ENCODE measurements around the gene PKNOX1. TPM values are rescaled to one million over a fixed set of nuclear protein-coding genes. Genes with fewer than 3 reads are reported as not detected.
A peak's percentile ranks its signal among the peaks of the same experiment; 100 is the strongest.
"Not testable (repeated sequence)": the region's sequence is repeated elsewhere in the genome, so short reads cannot be mapped to it uniquely, and the experiment has no call there.

Gene PKNOX1
- total RNA-seq = 19.2 TPM
- polyA plus RNA-seq = 16.0 TPM

- Histone ChIP-seq H3K4me3 (ENCODE audit: low read depth, low read length) (peak within 1 kb of the TSS; percentile 95), H3K4me1 (ENCODE audit: insufficient read depth) (no peaks in the 10 kb centered on the region), H3K36me3 (ENCODE audit: insufficient read depth) (no peaks in the 10 kb centered on the region), H3K27ac (ENCODE audit: low read depth) (peak within 1 kb of the TSS; percentile 95)
- DNase-seq (ENCODE audit: extremely low spot score) = peak; percentile 91
- under 1% methylated on average over 106 of the region's 106 CpGs for WGBS
These were observed at the start of gene PKNOX1 for GRCh38 chr21:42973991-42974831. PKNOX1 (plus strand) TSS chr21:42974562; CDS start chr21:43004382, 29,820 bp downstream.

- H3K4me1 ChIP-seq (ENCODE audit: insufficient read depth) = no peaks in the 10 kb centered on the region
- H3K27ac ChIP-seq (ENCODE audit: low read depth) = no peak within 1 kb of the TSS
- 85% methylated on average over 29 of the region's 29 CpGs for WGBS
- no peaks in the 10 kb centered on the region for H3K36me3 ChIP-seq (ENCODE audit: insufficient read depth)
- H3K4me3 ChIP-seq (ENCODE audit: low read depth, low read length) = no peak within 1 kb of the TSS
- DNase-seq (ENCODE audit: extremely low spot score) = no peak
These were observed 49.0 kb upstream of the PKNOX1 start, which contains the start of gene ERVH48-1 for GRCh38 chr21:42925114-42925926. ERVH48-1 (minus strand) TSS chr21:42925630; CDS start chr21:42919006, 6,624 bp downstream.

- not testable (repeated sequence) for H3K27ac ChIP-seq (ENCODE audit: low read depth); H3K4me3 ChIP-seq (ENCODE audit: low read depth, low read length); H3K4me1 ChIP-seq (ENCODE audit: insufficient read depth); DNase-seq (ENCODE audit: extremely low spot score); H3K36me3 ChIP-seq (ENCODE audit: insufficient read depth)
- WGBS = 94% methylated on average over 23 of the region's 23 CpGs
These were observed 46.7 kb upstream of the PKNOX1 start for GRCh38 chr21:42927474-42928200.

- H3K4me3 ChIP-seq (ENCODE audit: low read depth, low read length) = no peak overlapping the region
- no peaks in the 10 kb centered on the region for H3K36me3 ChIP-seq (ENCODE audit: insufficient read depth)
- no peaks in the 10 kb centered on the region for H3K4me1 ChIP-seq (ENCODE audit: insufficient read depth)
- DNase-seq (ENCODE audit: extremely low spot score) = no peak
- H3K27ac ChIP-seq (ENCODE audit: low read depth) = no peak overlapping the region
- WGBS = 79% methylated on average over 3 of the region's 3 CpGs
These were observed 44.4 kb upstream of the PKNOX1 start for GRCh38 chr21:42929969-42930368.

GRCh38 chr21:42931560-42932235, 42.7 kb upstream of the PKNOX1 start:
- WGBS = 86% methylated on average over 13 of the region's 13 CpGs
- H3K36me3 ChIP-seq (ENCODE audit: insufficient read depth) = no peaks in the 10 kb centered on the region
- no peaks in the 10 kb centered on the region for H3K4me1 ChIP-seq (ENCODE audit: insufficient read depth)
- no peak overlapping the region for H3K27ac ChIP-seq (ENCODE audit: low read depth)
- no peak overlapping the region for H3K4me3 ChIP-seq (ENCODE audit: low read depth, low read length)
- DNase-seq (ENCODE audit: extremely low spot score) = no peak

GRCh38 chr21:42932378-42933136, 41.8 kb upstream of the PKNOX1 start:
- DNase-seq (ENCODE audit: extremely low spot score); H3K4me1 ChIP-seq (ENCODE audit: insufficient read depth); H3K27ac ChIP-seq (ENCODE audit: low read depth); H3K36me3 ChIP-seq (ENCODE audit: insufficient read depth); H3K4me3 ChIP-seq (ENCODE audit: low read depth, low read length): not testable (repeated sequence)
- WGBS = 86% methylated on average over 16 of the region's 16 CpGs

GRCh38 chr21:42933137-42933970, 41.0 kb upstream of the PKNOX1 start:
- 63% methylated on average over 8 of the region's 9 CpGs for WGBS
- H3K4me3 ChIP-seq (ENCODE audit: low read depth, low read length); H3K4me1 ChIP-seq (ENCODE audit: insufficient read depth); DNase-seq (ENCODE audit: extremely low spot score); H3K36me3 ChIP-seq (ENCODE audit: insufficient read depth); H3K27ac ChIP-seq (ENCODE audit: low read depth): not testable (repeated sequence)

GRCh38 chr21:42933973-42934372, 40.4 kb upstream of the PKNOX1 start:
- not testable (repeated sequence) for DNase-seq (ENCODE audit: extremely low spot score); H3K4me1 ChIP-seq (ENCODE audit: insufficient read depth)
- WGBS = 92% methylated on average over 12 of the region's 12 CpGs

GRCh38 chr21:42936360-42936759, 38.0 kb upstream of the PKNOX1 start:
- H3K36me3 ChIP-seq (ENCODE audit: insufficient read depth); H3K27ac ChIP-seq (ENCODE audit: low read depth); DNase-seq (ENCODE audit: extremely low spot score); H3K4me3 ChIP-seq (ENCODE audit: low read depth, low read length); H3K4me1 ChIP-seq (ENCODE audit: insufficient read depth): not testable (repeated sequence)
- 88% methylated on average over 2 of the region's 5 CpGs for WGBS

More at GRCh38 chr21:42933973-42934372, 40.4 kb upstream of the PKNOX1 start:
- H3K36me3 ChIP-seq (ENCODE audit: insufficient read depth); H3K27ac ChIP-seq (ENCODE audit: low read depth); H3K4me3 ChIP-seq (ENCODE audit: low read depth, low read length): not testable (repeated sequence)

- WGBS = 66% methylated on average over 16 of the region's 16 CpGs
- DNase-seq (ENCODE audit: extremely low spot score); H3K4me1 ChIP-seq (ENCODE audit: insufficient read depth); H3K36me3 ChIP-seq (ENCODE audit: insufficient read depth); H3K4me3 ChIP-seq (ENCODE audit: low read depth, low read length); H3K27ac ChIP-seq (ENCODE audit: low read depth): not testable (repeated sequence)
These were observed 37.1 kb upstream of the PKNOX1 start for GRCh38 chr21:42937034-42937940.

- Histone ChIP-seq H3K36me3 (ENCODE audit: insufficient read depth) (no peaks in the 10 kb centered on the region), H3K4me3 (ENCODE audit: low read depth, low read length) (no peak overlapping the region), H3K27ac (ENCODE audit: low read depth) (no peak overlapping the region), H3K4me1 (ENCODE audit: insufficient read depth) (no peaks in the 10 kb centered on the region)
- no peak for DNase-seq (ENCODE audit: extremely low spot score)
- WGBS = 57% methylated on average over 21 of the region's 21 CpGs
These were observed 36.3 kb upstream of the PKNOX1 start for GRCh38 chr21:42937960-42938605.
